Keratinocyte (primary cell): ENCODE results near the gene POLK.

Source experiments
- EZH2 ChIP-seq: IDR thresholded peaks from one replicate; pipeline ENCODE4 v1.6.1; 2012; ENCODE audit warnings: inconsistent platforms, mild to moderate bottlenecking, low read length, moderate library complexity
- TF ChIP-seq, protein P1 (sequence below), 3 experiments: IDR thresholded peaks in 1 of 3; conservative IDR thresholded peaks in 1 of 3; optimal IDR thresholded peaks in 1 of 3; 2 replicates in 2 of 3; 3 replicates in 1 of 3; pipeline versions ENCODE3 to v1.5.1; 2011; ENCODE audit warnings: low read length in 3 of 3, mild to moderate bottlenecking in 3 of 3, moderate library complexity in 2 of 3, control low read depth in 1 of 3, inconsistent platforms in 1 of 3; ENCODE audit not compliant: insufficient read depth in 2 of 3; ENCODE audit errors: extremely low read depth in 1 of 3

GRCh38 chr5:75468593-75468992, 43.1 kb upstream of the POLK start:
- TF ChIP-seq, protein P1, sequence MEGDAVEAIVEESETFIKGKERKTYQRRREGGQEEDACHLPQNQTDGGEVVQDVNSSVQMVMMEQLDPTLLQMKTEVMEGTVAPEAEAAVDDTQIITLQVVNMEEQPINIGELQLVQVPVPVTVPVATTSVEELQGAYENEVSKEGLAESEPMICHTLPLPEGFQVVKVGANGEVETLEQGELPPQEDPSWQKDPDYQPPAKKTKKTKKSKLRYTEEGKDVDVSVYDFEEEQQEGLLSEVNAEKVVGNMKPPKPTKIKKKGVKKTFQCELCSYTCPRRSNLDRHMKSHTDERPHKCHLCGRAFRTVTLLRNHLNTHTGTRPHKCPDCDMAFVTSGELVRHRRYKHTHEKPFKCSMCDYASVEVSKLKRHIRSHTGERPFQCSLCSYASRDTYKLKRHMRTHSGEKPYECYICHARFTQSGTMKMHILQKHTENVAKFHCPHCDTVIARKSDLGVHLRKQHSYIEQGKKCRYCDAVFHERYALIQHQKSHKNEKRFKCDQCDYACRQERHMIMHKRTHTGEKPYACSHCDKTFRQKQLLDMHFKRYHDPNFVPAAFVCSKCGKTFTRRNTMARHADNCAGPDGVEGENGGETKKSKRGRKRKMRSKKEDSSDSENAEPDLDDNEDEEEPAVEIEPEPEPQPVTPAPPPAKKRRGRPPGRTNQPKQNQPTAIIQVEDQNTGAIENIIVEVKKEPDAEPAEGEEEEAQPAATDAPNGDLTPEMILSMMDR (optimal IDR thresholded peaks at IDR 0.05 in 1 of 3, IDR thresholded peaks at IDR 0.05 in 1 of 3, conservative IDR thresholded peaks at IDR 0.05 in 1 of 3; ENCODE audit: extremely low read depth in 1 of 3, insufficient read depth in 2 of 3, low read length in 3 of 3) = no peak
- no peak for TF ChIP-seq EZH2
